ENCODE measurements around the gene SERPINC1.

Gene SERPINC1

DNA sequence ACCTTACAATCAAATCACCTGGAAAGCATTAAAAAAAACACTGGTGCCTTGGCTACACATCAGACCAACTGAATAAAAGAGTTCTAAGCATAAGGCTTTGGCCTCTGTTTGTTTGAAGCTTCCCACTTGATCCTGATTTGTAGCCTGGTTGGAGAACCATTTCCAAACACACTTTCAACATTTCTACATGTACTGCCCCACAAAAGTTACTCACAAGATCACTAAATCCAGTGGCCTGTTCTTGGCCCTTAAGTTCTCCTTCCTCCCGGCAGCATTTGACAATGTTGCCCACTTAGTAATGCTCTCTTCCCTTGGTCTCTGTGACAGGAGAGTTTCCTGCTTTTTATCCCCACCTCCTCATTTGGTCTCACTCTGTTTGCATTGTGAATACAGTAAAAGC lies 61.1 kb downstream of the SERPINC1 start:
- TF ChIP-seq CTCF (IDR thresholded peaks at IDR 0.05): no peak

Measured in LNCAP (cell line).